H9 (cell line): Measurements from ENCODE around the gene PUDP. TPM values are rescaled to one million over a fixed set of nuclear protein-coding genes. Genes with fewer than 3 reads are reported as not detected.

ENCODE experiments used
- DNase-seq: peaks from one replicate; pipeline ENCODE4 v3.0.0-alpha.2; 2017
- H2AFZ ChIP-seq: one replicate; pipeline ENCODE4 v1.6.1; 2013; ENCODE audit warnings: mild to moderate bottlenecking, low read length, control low read depth, moderate library complexity
- H2AK5ac ChIP-seq: 2 replicates; pipeline ENCODE4 v1.6.1; 2013; ENCODE audit warnings: low read length, control low read depth, mixed read lengths; ENCODE audit not compliant: insufficient read length
- H2BK120ac ChIP-seq: one replicate; pipeline ENCODE4 v1.6.1; 2013; ENCODE audit warnings: low read depth, mild to moderate bottlenecking, low read length, control low read depth, inconsistent platforms; ENCODE audit not compliant: poor library complexity, severe bottlenecking
- H2BK12ac ChIP-seq: 2 replicates; pipeline ENCODE4 v1.6.1; 2013; ENCODE audit warnings: low read length, control low read depth, mixed read lengths, low read depth; ENCODE audit not compliant: insufficient read length
- H2BK15ac ChIP-seq: 2 replicates; pipeline ENCODE4 v1.6.1; 2013; ENCODE audit warnings: low read depth, low read length, control low read depth
- H2BK20ac ChIP-seq: one replicate; pipeline ENCODE4 v1.6.1; 2013; ENCODE audit warnings: low read depth, mild to moderate bottlenecking, low read length, control low read depth, inconsistent platforms; ENCODE audit not compliant: poor library complexity, severe bottlenecking
- H2BK5ac ChIP-seq: 2 replicates; pipeline ENCODE4 v1.6.1; 2013; ENCODE audit warnings: low read length, control low read depth, mixed read lengths; ENCODE audit not compliant: insufficient read length
- H3K14ac ChIP-seq: 2 replicates; pipeline ENCODE4 v1.6.1; 2013; ENCODE audit warnings: low read length, control low read depth; ENCODE audit not compliant: insufficient read depth
- H3K18ac ChIP-seq: 2 replicates; pipeline ENCODE4 v1.6.1; 2013; ENCODE audit warnings: low read depth, mild to moderate bottlenecking, mixed read lengths, low read length, control low read depth; ENCODE audit not compliant: insufficient read length
- H3K23ac ChIP-seq: 2 replicates; pipeline ENCODE4 v1.6.1; 2013; ENCODE audit warnings: low read length, control low read depth, mixed read lengths, low read depth; ENCODE audit not compliant: insufficient read length
- H3K23me2 ChIP-seq: 2 replicates; pipeline ENCODE4 v1.6.1; 2013; ENCODE audit warnings: low read depth, mild to moderate bottlenecking, mixed read lengths, low read length, control low read depth; ENCODE audit not compliant: insufficient read length, poor library complexity, severe bottlenecking
- H3K27ac ChIP-seq: 2 replicates; pipeline ENCODE4 v1.5.1; 2013; ENCODE audit warnings: low read length, control low read depth, mixed read lengths, low read depth; ENCODE audit not compliant: insufficient read length
- H3K27me3 ChIP-seq: 2 replicates; pipeline ENCODE4 v1.6.1; 2013; ENCODE audit warnings: low read length, control low read depth, inconsistent platforms; ENCODE audit not compliant: insufficient read depth
- H3K4ac ChIP-seq: 2 replicates; pipeline ENCODE4 v1.6.1; 2013; ENCODE audit warnings: low read depth, mild to moderate bottlenecking, control low read depth, inconsistent platforms, low read length, moderate library complexity
- H3K4me1 ChIP-seq: 2 replicates; pipeline ENCODE4 v1.6.1; 2013; ENCODE audit warnings: low read length, control low read depth, inconsistent platforms; ENCODE audit not compliant: insufficient read depth
- H3K4me2 ChIP-seq: 2 replicates; pipeline ENCODE4 v1.6.1; 2013; ENCODE audit warnings: low read length, control low read depth, mixed read lengths; ENCODE audit not compliant: insufficient read length, insufficient read depth
- H3K56ac ChIP-seq: 2 replicates; pipeline ENCODE4 v1.6.1; 2013; ENCODE audit warnings: low read depth, mild to moderate bottlenecking, mixed read lengths, low read length, control low read depth; ENCODE audit not compliant: insufficient read length
- H3K79me1 ChIP-seq: 2 replicates; pipeline ENCODE4 v1.6.1; 2013; ENCODE audit warnings: low read depth, mild to moderate bottlenecking, moderate library complexity, low read length, control low read depth, inconsistent platforms; ENCODE audit not compliant: insufficient read depth, poor library complexity, severe bottlenecking
- H3K79me2 ChIP-seq: 2 replicates; pipeline ENCODE4 v1.6.1; 2013; ENCODE audit warnings: low read length, control low read depth, inconsistent platforms; ENCODE audit not compliant: insufficient read depth
- H3K9ac ChIP-seq: 2 replicates; pipeline ENCODE4 v1.6.1; 2013; ENCODE audit warnings: low read length, control low read depth, mixed read lengths; ENCODE audit not compliant: insufficient read length; ENCODE audit errors: extremely low read depth
- H3K9me3 ChIP-seq: one replicate; pipeline ENCODE4 v1.6.1; 2013; ENCODE audit warnings: low read depth, low read length, inconsistent platforms; ENCODE audit not compliant: control insufficient read depth
- H3T11ph ChIP-seq: one replicate; pipeline ENCODE4 v1.6.1; 2013; ENCODE audit warnings: mild to moderate bottlenecking, low read length, control low read depth, inconsistent platforms
- H4K20me1 ChIP-seq: one replicate; pipeline ENCODE4 v1.6.1; 2013; ENCODE audit not compliant: control insufficient read depth, insufficient read length, insufficient read depth
- H4K5ac ChIP-seq: 2 replicates; pipeline ENCODE4 v1.6.1; 2013; ENCODE audit warnings: low read depth, mild to moderate bottlenecking, mixed read lengths, low read length, control low read depth; ENCODE audit not compliant: insufficient read length
- H4K8ac ChIP-seq: replicated peaks from 2 replicates; pipeline ENCODE4 v1.6.1; 2013; ENCODE audit warnings: low read length, control low read depth, mixed read lengths, low read depth; ENCODE audit not compliant: insufficient read length
- H4K91ac ChIP-seq: 2 replicates; pipeline ENCODE4 v1.6.1; 2013; ENCODE audit warnings: low read depth, mild to moderate bottlenecking, moderate library complexity, mixed read lengths, low read length, control low read depth; ENCODE audit not compliant: insufficient read length
- H3K27ac Mint-ChIP-seq, 3 experiments: 2 replicates in 2 of 3; 3 replicates in 1 of 3; pipeline ENCODE4 v1.8.0; 2020 to 2021; ENCODE audit warnings: mixed read lengths in 3 of 3, mild to moderate bottlenecking in 1 of 3, moderate library complexity in 1 of 3
- H3K27me3 Mint-ChIP-seq: 2 replicates; pipeline ENCODE4 v1.8.0; 2021; ENCODE audit warnings: low read depth, mild to moderate bottlenecking, moderate library complexity, mixed read lengths
- H3K36me3 Mint-ChIP-seq, 3 experiments: 2 replicates in 2 of 3; 3 replicates in 1 of 3; pipeline ENCODE4 v1.8.0; 2020 to 2021; ENCODE audit warnings: low read depth in 3 of 3, mixed read lengths in 3 of 3; ENCODE audit not compliant: insufficient read depth in 1 of 3
- H3K4me1 Mint-ChIP-seq, 2 experiments: 2 replicates each; pipeline ENCODE4 v1.8.0; 2020; ENCODE audit warnings: mixed read lengths in 2 of 2
- H3K4me3 Mint-ChIP-seq, 2 experiments: 2 replicates in 1 of 2; 3 replicates in 1 of 2; pipeline ENCODE4 v1.8.0; 2020 to 2021; ENCODE audit warnings: mild to moderate bottlenecking in 2 of 2, mixed read lengths in 2 of 2, moderate library complexity in 1 of 2
- H3K9me3 Mint-ChIP-seq, 2 experiments: 2 replicates in 1 of 2; 3 replicates in 1 of 2; pipeline ENCODE4 v1.8.0; 2020; ENCODE audit warnings: mild to moderate bottlenecking in 2 of 2, mixed read lengths in 2 of 2, moderate library complexity in 1 of 2
- WGBS: extraction: QIAGEN DNeasy Blood & Tissue Kit; methylation state at CpG from one replicate; pipeline ENCODE4 v1.1.7; 2013; ENCODE audit warnings: missing lambda C conversion rate, low lambda C conversion rate, mixed read lengths; ENCODE audit not compliant: insufficient read length; ENCODE audit errors: extremely low coverage; 5-methylcytosine and 5-hydroxymethylcytosine counted together
- total RNA-seq: library from RNA; stranded (reverse); gene quantifications from 2 replicates; pipeline ENCODE4 v1.2.1, GENCODE V29; 2021
- TF ChIP-seq, protein P1 (sequence below): fragments of 200-600 bp; sonication (generic); conservative IDR thresholded peaks from 3 replicates; pipeline ENCODE4 v1.8.0; 2021; ENCODE audit warnings: antibody characterized with exemption, mild to moderate bottlenecking

PUDP gene
- total RNA-seq, 1 experiment from 2014 or later: 46.3 TPM

DNA sequence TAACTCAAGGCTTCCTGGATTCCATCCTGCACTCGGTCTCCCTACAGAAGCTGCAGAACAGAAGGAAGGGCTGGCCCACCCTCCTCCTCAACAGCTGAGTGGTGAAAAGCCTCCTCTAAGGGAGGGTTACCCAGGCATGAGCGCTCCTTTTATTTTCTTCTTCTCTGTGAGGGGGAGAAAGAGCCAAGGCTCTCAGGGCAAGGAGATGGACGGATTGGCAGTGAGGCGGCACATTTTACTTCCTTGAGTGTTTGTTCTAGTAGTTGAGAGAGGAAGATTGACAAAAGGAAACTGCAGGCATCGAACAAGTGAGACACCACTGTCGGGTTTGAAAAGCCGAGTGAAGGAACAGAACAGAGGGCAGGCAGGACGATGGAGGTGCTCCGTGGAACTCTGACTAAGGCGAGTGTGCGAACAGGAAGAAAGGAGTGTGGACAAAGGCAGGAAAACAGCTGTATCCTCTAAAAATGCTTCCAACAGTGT is 38.9 kb downstream of the PUDP start:
- Mint-ChIP-seq H3K27me3 (no peaks in the 10 kb centered on the region), H3K36me3 (peaks cover 7 to 16% (median 10%) of the 10 kb centered on the region in 3 experiments; a peak in 6 of 7 replicates), H3K4me1 (peaks cover 29 to 30% of the 10 kb centered on the region in 2 experiments), H3K27ac (peak overlapping the region in 2 of 3 experiments; percentile 19 to 75; a peak in 4 of 7 replicates), H3K9me3 (no peaks in the 10 kb centered on the region), H3K4me3 (no peak overlapping the region)
- H2AK5ac ChIP-seq: no peak overlapping the region
- no peak overlapping the region for H2BK120ac ChIP-seq
- no peak overlapping the region for H3K23ac ChIP-seq
- no peak overlapping the region for H2BK20ac ChIP-seq
- no CpG with 5 or more reads among the region's 11 CpGs for WGBS
- H4K5ac ChIP-seq: no peak overlapping the region
- H3K4ac ChIP-seq: no peak overlapping the region
- no peak overlapping the region for H3K18ac ChIP-seq
- no peak overlapping the region for H2AFZ ChIP-seq
- no peaks in the 10 kb centered on the region for H4K20me1 ChIP-seq
- no peaks in the 10 kb centered on the region for H3K9me3 ChIP-seq
- H3K4me2 ChIP-seq: no peak overlapping the region
- no peak overlapping the region for H3K14ac ChIP-seq
- no peak overlapping the region for H2BK5ac ChIP-seq
- H3T11ph ChIP-seq: no peak overlapping the region
- no peaks in the 10 kb centered on the region for H3K27me3 ChIP-seq
- no peak overlapping the region for H3K9ac ChIP-seq
- H4K8ac ChIP-seq: no peak overlapping the region
- H3K27ac ChIP-seq: no peak overlapping the region
- no peak for DNase-seq
- H2BK12ac ChIP-seq: no peak overlapping the region
- H2BK15ac ChIP-seq: no peak overlapping the region
- peaks cover 4% of the 10 kb centered on the region for H3K79me1 ChIP-seq
- H3K4me1 ChIP-seq: peaks cover 7% of the 10 kb centered on the region; the same call in 1 of the 2 replicates
- TF ChIP-seq, protein P1, sequence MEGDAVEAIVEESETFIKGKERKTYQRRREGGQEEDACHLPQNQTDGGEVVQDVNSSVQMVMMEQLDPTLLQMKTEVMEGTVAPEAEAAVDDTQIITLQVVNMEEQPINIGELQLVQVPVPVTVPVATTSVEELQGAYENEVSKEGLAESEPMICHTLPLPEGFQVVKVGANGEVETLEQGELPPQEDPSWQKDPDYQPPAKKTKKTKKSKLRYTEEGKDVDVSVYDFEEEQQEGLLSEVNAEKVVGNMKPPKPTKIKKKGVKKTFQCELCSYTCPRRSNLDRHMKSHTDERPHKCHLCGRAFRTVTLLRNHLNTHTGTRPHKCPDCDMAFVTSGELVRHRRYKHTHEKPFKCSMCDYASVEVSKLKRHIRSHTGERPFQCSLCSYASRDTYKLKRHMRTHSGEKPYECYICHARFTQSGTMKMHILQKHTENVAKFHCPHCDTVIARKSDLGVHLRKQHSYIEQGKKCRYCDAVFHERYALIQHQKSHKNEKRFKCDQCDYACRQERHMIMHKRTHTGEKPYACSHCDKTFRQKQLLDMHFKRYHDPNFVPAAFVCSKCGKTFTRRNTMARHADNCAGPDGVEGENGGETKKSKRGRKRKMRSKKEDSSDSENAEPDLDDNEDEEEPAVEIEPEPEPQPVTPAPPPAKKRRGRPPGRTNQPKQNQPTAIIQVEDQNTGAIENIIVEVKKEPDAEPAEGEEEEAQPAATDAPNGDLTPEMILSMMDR: no peak
- no peak overlapping the region for H3K56ac ChIP-seq
- H4K91ac ChIP-seq: no peak overlapping the region
- no peaks in the 10 kb centered on the region for H3K23me2 ChIP-seq
- peaks cover 2% of the 10 kb centered on the region for H3K79me2 ChIP-seq
